IPS DF 4.7 (cell line): ENCODE measurements around the gene PBRM1.

Experiments used
- DNase-seq: peaks from one replicate; pipeline ENCODE4 v3.0.0-alpha.2; 2013; ENCODE audit warnings: low spot score; ENCODE audit errors: extremely low read depth

Gene PBRM1

DNA sequence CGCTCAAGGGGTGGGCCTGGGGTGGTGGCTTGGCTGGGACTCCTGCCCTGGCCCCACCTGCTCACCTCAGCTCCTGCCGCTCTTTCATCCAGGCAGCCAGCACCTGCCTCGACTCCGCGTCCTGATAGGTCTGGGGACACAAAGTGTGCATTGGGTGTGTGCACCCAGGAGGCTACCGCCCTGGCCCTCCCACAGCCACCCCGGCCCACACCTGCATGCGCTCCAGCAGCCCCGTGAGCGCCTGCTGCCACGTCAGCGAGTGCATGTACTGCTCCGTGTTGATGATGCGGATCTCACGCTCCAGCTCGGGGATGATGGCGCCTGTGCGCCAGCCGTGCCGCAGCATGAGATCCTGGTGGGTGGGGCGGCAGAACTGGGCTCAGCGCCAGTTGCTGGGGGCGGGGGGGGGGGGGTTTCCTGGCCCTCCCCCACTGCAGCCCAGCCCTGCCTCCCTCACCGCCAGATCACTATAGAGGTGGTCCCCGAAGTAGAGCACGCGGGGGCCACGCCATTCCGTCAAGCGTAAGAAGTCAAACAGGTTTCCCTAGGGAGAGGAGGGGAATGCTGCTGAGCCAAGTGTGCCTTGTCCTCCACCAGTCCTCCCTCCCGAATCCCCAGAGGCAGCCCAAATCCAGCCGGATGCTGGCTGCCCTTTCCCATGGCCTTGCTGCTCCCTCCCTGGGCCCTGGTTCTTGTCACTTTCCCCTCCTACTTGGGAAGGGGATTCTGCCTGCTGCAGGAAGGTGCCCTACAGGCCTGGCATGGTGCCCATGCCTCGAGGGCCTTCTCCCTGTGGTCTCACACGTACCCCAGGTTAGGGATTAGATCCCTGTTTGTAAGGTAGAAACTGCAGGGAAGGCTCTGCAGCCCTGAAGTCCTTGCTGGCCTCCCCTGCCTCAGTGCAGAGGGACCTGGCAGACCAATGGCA lies 160.7 kb downstream of the PBRM1 start:
- DNase-seq: no peak

- no peak for DNase-seq
Measured at GRCh38 chr3:52524258-52524751, 161.4 kb downstream of the PBRM1 start.

- no peak for DNase-seq
Measured at GRCh38 chr3:52523386-52524257, 162.1 kb downstream of the PBRM1 start.

GRCh38 chr3:52522651-52523251 lies 163.0 kb downstream of the PBRM1 start:
- DNase-seq: no peak

DNA sequence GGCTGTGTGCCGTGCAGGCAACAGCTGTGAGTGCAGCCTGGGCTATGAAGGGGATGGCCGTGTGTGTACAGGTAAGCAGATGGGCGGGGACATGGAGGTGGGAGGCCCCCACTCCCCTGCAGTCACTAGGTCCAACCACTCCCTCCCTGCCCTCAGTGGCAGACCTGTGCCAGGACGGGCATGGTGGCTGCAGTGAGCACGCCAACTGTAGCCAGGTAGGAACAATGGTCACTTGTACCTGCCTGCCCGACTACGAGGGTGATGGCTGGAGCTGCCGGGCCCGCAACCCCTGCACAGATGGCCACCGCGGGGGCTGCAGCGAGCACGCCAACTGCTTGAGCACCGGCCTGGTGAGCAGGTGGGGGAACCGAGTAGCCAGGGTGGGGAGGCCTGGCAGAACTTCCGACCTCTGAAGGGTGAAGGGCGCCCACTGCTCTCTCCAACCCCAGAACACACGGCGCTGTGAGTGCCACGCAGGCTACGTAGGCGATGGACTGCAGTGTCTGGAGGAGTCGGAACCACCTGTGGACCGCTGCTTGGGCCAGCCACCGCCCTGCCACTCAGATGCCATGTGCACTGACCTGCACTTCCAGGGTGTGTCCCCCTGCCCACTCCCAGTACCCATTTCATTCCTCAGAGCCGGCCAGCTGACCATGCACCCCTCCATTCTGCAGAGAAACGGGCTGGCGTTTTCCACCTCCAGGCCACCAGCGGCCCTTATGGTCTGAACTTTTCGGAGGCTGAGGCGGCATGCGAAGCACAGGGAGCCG lies 163.6 kb downstream of the PBRM1 start:
- DNase-seq: no peak

DNA sequence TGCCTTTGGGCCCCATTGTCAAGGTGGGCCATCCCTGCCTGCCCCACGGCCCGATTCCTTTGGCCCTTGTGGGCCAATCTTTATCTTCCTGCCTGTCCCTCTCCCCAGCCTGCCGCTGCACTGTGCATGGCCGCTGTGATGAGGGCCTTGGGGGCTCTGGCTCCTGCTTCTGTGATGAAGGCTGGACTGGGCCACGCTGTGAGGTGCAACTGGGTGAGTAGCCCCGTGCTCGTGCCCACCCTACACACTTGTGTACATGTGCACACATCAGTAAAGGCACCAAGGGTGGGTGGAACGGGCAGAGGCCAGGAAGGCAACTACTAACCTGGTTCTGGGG lies 164.3 kb downstream of the PBRM1 start:
- no peak for DNase-seq

- no peak for DNase-seq
Measured at GRCh38 chr3:52520716-52521487, 164.8 kb downstream of the PBRM1 start.

- DNase-seq: no peak
Measured at GRCh38 chr3:52520141-52520667, 165.5 kb downstream of the PBRM1 start.

DNA sequence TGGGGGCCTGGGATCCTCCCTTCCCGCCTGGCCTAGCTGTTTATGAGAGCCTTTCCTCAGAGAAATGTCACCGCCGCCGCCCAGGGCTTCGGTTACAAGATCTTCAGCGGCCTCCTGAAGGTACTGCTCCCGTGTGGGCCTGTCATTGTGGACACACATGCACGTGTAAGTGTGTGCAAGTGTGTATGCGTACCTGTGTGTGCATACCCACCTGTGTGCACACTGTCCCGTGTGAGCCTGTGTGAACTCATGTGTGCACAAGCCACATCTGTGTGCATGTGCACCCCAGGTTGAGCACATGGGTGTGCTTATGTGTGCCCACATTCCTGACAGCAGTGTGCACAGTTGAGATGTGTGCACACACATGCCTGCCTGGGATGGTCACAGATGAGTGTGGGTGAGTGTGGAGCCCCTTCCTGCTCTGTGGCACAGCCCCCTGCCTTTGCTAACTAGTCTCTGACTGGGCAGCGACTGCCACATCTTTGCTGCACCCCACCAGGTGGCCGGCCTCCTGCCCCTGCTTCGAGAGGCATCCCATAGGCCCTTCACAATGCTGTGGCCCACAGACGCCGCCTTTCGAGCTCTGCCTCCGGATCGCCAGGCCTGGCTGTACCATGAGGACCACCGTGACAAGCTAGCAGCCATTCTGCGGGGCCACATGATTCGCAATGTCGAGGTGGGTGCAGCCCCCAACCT lies 166.1 kb downstream of the PBRM1 start:
- no peak for DNase-seq

DNA sequence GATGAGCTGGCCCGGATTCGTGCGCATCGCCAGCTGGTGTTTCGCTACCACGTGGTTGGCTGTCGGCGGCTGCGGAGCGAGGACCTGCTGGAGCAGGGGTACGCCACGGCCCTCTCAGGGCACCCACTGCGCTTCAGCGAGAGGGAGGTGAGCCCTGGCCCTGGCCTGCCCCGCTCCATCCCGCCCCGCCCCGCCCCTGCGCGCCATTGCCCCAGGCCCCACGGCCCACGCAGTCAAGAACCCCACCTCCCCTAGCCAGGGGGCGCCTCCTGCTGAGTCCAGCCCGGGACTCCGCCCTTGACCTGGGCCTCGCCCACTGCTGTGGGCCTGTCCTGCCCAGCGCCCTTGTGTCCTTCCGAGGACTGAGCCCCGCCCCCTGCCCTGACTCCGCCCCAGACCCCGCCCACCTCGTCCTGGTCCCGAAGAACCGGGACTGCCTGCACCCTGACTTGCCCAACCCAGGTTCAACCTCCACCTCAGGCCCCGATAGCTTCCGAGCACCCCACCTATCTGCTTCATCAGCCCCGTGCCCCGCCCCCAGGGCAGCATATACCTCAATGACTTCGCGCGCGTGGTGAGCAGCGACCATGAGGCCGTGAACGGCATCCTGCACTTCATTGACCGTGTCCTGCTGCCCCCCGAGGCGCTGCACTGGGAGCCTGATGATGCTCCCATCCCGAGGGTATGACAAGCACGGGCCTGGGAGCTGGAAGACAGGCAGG lies 166.8 kb downstream of the PBRM1 start:
- no peak for DNase-seq

- no peak for DNase-seq
Measured at GRCh38 chr3:52517796-52518722, 167.7 kb downstream of the PBRM1 start.

GRCh38 chr3:52516509-52517195 lies 169.1 kb downstream of the PBRM1 start:
- no peak for DNase-seq

DNA sequence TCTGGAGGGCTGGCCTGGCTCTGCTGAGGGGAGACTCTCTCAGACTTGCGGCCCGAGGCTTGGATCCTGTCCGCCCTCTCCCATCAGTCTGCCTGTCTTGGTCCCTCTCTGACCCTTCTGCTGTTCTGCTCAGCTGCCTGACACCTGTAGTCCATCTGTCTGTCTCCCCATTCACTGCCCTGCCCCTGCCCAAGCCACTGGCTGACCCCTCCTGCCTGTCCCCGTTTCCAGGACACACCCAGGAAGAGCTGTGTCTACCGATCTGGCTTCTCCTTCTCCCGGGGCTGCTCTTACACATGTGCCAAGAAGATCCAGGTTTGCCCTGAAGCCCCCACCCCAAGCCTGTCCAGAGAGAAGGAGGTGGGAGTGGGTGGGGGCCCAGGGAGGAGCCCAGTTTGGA lies 170.5 kb downstream of the PBRM1 start:
- no peak for DNase-seq

GRCh38 chr3:52514576-52514975 lies 171.1 kb downstream of the PBRM1 start:
- DNase-seq: no peak

GRCh38 chr3:52513281-52513680 lies 172.4 kb downstream of the PBRM1 start:
- DNase-seq: no peak

DNA sequence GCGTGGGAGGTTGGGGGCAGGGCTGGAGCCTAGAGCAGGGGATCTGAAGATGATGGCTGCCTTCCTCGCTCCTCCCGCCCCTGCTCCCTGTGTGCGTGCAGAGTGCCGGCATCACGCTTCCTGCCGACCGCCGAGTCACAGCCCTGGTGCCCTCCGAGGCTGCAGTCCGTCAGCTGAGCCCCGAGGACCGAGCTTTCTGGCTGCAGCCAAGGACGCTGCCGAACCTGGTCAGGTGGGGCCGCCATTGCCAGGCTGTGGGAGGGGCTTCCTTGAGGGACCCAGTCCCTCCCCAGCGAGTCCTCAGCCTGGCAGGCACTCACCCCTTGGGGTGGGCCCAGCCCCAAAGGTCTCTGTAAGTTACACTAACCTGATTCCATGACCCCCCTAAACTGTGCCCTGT lies 173.0 kb downstream of the PBRM1 start:
- DNase-seq: no peak

DNA sequence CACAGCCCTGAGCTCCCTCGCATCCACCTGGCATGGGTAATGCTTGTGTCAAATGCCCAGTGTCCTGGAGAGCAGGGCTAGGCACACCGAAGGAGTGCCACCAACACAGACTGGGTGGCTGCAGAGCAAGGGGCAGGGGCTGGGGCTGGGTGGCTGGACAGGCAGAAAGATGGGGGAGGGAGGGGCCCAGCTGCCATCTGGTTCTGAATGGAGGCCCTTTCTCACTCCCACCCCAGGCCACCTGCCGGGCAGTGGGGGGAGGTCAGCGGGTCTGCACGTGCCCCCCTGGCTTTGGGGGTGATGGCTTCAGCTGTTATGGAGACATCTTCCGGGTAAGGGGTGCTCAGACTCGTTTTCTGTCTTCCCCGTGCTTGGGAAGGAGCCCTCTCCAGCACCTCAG lies 173.6 kb downstream of the PBRM1 start:
- no peak for DNase-seq
